ENCODE results near the gene SH3RF1.

The SH3RF1 gene

DNA sequence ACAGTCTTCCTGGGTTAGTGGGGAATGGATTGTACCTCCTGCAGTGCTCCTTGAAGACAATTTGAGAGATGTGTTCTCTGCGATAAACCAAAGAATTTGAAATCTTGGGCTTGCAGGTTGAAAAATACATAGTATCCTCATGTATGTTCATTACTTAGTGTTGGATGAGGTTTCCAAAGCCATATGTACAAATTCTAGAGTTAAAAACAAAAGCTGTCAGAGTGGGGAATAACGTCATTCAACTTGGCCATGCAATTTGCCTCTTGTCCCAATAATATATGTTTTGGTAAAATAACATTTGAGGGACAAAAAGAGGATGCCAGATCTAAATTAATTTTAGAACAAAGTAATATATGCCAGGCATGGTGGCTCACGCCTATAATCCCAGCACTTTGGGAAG lies 209.4 kb downstream of the SH3RF1 start:
- TF ChIP-seq, protein P1, sequence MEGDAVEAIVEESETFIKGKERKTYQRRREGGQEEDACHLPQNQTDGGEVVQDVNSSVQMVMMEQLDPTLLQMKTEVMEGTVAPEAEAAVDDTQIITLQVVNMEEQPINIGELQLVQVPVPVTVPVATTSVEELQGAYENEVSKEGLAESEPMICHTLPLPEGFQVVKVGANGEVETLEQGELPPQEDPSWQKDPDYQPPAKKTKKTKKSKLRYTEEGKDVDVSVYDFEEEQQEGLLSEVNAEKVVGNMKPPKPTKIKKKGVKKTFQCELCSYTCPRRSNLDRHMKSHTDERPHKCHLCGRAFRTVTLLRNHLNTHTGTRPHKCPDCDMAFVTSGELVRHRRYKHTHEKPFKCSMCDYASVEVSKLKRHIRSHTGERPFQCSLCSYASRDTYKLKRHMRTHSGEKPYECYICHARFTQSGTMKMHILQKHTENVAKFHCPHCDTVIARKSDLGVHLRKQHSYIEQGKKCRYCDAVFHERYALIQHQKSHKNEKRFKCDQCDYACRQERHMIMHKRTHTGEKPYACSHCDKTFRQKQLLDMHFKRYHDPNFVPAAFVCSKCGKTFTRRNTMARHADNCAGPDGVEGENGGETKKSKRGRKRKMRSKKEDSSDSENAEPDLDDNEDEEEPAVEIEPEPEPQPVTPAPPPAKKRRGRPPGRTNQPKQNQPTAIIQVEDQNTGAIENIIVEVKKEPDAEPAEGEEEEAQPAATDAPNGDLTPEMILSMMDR (IDR thresholded peaks at IDR 0.05; ENCODE audit: low read depth, low read length, missing control alignments) = no peak
- no peak overlapping the region for H3K27ac ChIP-seq
- no peak overlapping the region for H3K4me3 ChIP-seq (ENCODE audit: low read depth, low read length)
- H3K27me3 ChIP-seq (replicated peaks) = no peaks in the 10 kb centered on the region
- no peak for DNase-seq
- in situ Hi-C loops (cut with HindIII; ENCODE audit: low pct_ligation_motif_present, low sequenced_read_pairs) = no loop called here
- H3K36me3 ChIP-seq (replicated peaks) = no peaks in the 10 kb centered on the region

DNA sequence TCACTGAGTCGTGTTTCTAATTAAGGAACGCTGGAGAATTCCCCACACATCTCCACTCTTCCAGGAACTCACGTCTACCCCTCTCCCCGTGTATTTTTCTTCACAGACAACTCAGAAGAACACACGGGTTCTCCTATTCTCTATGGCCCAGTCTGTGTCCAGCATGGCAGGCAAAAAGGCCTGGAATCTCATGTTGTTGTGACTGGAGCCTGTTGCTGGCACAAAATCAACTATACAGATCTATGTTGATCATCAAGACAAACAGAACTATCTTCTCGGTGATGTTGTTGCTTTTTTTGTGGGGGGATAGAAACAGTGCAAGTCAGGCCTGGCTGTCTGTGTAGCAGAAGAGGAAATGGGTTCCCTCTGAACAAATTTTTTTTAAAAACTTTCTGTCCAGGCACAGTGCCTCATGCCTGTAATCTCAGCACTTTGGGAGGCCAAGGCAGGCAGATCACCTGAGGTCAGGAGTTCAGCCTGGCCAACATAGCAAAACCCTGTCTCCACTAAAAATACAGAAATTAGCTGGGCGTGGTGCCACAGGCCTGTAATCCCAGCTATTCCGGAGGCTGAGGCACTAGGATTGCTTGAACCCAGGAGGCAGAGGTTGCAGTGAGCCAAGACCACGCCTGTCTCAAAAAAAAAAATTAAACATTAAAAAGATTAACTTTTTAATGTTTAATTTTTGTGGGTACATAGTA lies 210.2 kb downstream of the SH3RF1 start:
- Histone ChIP-seq H3K36me3 (replicated peaks) (no peaks in the 10 kb centered on the region), H3K4me3 (ENCODE audit: low read depth, low read length) (no peak overlapping the region), H3K27ac (no peak overlapping the region), H3K27me3 (replicated peaks) (no peaks in the 10 kb centered on the region)
- in situ Hi-C loops (cut with HindIII; ENCODE audit: low pct_ligation_motif_present, low sequenced_read_pairs) = no loop called here
- TF ChIP-seq, protein P1 (IDR thresholded peaks at IDR 0.05; ENCODE audit: low read depth, low read length, missing control alignments) = no peak
- no peak for DNase-seq

DNA sequence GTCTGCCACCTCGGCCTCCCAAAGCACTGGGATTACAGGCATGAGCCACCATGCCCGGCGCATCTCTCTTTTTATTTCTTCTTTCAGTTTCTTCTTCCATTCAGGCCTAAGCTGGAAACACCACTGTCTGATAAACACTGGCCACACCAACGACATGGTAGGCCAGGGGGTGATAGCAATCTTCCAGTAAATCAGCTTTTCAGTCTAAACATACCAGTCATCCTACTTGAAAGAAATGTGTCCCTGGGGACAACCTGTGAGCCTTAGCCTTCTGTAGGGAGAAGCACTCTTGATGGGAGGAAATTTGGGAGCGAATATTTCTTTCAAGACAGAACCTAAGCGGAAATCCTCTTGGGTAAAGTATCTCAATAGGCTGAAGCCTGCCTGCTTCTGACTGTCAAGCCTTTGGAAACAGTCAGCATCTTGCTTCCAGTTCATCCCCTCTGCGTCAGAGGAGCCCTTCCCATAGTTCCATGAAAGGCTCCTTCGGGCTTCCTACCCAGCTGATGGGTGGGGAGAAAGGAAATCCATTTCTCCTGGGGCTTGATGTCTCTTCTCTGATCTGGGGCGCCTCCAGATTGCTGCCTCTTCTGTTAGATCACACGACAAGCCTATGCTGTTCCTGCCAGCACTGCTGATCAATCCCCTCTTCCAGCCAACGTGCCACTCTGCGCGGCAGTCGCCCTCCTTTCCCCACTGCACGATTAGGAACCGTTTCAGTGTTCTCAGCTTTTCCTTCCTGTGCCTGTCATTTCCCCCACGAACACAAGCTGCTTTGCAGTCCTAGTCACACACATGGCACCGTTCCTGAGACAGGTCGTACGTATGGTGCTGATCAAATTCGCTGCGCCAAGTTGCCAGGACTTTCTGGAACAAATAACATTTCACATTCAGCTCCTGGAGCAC lies 211.2 kb downstream of the SH3RF1 start:
- in situ Hi-C loops (cut with HindIII; ENCODE audit: low pct_ligation_motif_present, low sequenced_read_pairs) = no loop called here
- no peak for DNase-seq
- H3K27me3 ChIP-seq (replicated peaks) = no peaks in the 10 kb centered on the region
- no peaks in the 10 kb centered on the region for H3K36me3 ChIP-seq (replicated peaks)
- TF ChIP-seq, protein P1 (IDR thresholded peaks at IDR 0.05; ENCODE audit: low read depth, low read length, missing control alignments) = no peak
- no peak overlapping the region for H3K27ac ChIP-seq
- no peak overlapping the region for H3K4me3 ChIP-seq (ENCODE audit: low read depth, low read length)

- Histone ChIP-seq H3K4me3 (ENCODE audit: low read depth, low read length) (no peak overlapping the region), H3K27me3 (replicated peaks) (no peaks in the 10 kb centered on the region), H3K27ac (no peak overlapping the region), H3K36me3 (replicated peaks) (no peaks in the 10 kb centered on the region)
- no peak for DNase-seq
- in situ Hi-C loops (cut with HindIII; ENCODE audit: low pct_ligation_motif_present, low sequenced_read_pairs) = no loop called here
- TF ChIP-seq, protein P1 (IDR thresholded peaks at IDR 0.05; ENCODE audit: low read depth, low read length, missing control alignments) = no peak
These were observed 212.4 kb downstream of the SH3RF1 start for GRCh38 chr4:169058312-169058711.

DNA sequence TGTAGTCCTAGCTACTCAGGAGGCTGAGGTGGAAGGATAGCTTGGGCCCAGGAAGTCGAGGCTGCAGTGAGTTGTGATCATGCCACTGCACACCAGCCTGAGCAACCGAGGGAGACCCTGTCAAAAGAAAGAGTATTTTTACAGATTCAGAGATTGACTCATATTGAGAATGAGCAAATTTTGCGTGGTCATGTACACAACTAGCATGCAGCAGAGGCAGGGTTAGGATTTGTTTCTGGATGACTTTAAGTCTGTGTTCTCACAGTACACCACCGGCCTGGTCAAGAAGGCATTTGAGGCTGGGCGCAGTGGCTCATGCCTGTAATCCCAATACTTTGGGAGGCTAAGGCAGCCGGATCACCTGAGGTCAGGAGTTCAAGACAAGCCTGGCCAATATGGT lies 215.9 kb downstream of the SH3RF1 start:
- DNase-seq = no peak
- in situ Hi-C loops (cut with HindIII; ENCODE audit: low pct_ligation_motif_present, low sequenced_read_pairs) = no loop called here

More for the DNA sequence above, 215.9 kb downstream of the SH3RF1 start:
- Histone ChIP-seq H3K27ac (no peak overlapping the region), H3K36me3 (replicated peaks) (no peaks in the 10 kb centered on the region), H3K4me3 (ENCODE audit: low read depth, low read length) (no peak overlapping the region), H3K27me3 (replicated peaks) (no peaks in the 10 kb centered on the region)
- TF ChIP-seq, protein P1 (IDR thresholded peaks at IDR 0.05; ENCODE audit: low read depth, low read length, missing control alignments) = no peak

All from brain microvascular endothelial cell (primary cell).